Kidney (tissue), 14 donors: ENCODE results near the gene CAMK1G. TPM values are rescaled to one million over a fixed set of nuclear protein-coding genes. Genes with fewer than 3 reads are reported as not detected.

Experiments
- DNase-seq, 5 donors: peaks; one replicate each; pipeline ENCODE4 v3.0.0-alpha.2; 2013 to 2020
- FAIRE-seq: peaks from 2 replicates; lab custom pipeline; 2012; peaks lifted over from hg19 to GRCh38; lab: Jason Lieb, UNC
- H3K27ac ChIP-seq, 2 donors: one replicate each; pipeline ENCODE4 v1.7.0; 2013; ENCODE audit warnings: low read depth in 2 of 2, low read length in 2 of 2, inconsistent platforms in 1 of 2
- H3K27me3 ChIP-seq: one replicate; pipeline ENCODE4 v1.7.1; 2013; ENCODE audit warnings: low read length, inconsistent platforms; ENCODE audit not compliant: control insufficient read depth, insufficient read depth
- H3K36me3 ChIP-seq, 3 donors: one replicate each; pipeline versions ENCODE4 v1.7.0 to v1.7.1; 2013; ENCODE audit warnings: low read length in 3 of 3, control low read depth in 1 of 3, inconsistent platforms in 1 of 3; ENCODE audit not compliant: insufficient read depth in 3 of 3, control insufficient read depth in 2 of 3
- H3K4me1 ChIP-seq, 3 donors: one replicate each; pipeline versions ENCODE4 v1.7.0 to v1.7.1; 2013; ENCODE audit warnings: low read length in 3 of 3, inconsistent platforms in 1 of 3, low read depth in 1 of 3; ENCODE audit not compliant: control insufficient read depth in 2 of 3, insufficient read depth in 2 of 3
- H3K4me3 ChIP-seq, 3 donors: one replicate each; pipeline versions ENCODE4 v1.7.0 to v1.8.1; 2013; ENCODE audit warnings: low read length in 3 of 3, control low read depth in 1 of 3, inconsistent platforms in 1 of 3
- H3K9ac ChIP-seq, 3 donors: one replicate each; pipeline versions ENCODE4 v1.7.0 to v1.7.1; 2013; ENCODE audit warnings: low read length in 3 of 3, control low read depth in 1 of 3, inconsistent platforms in 1 of 3
- H3K9me3 ChIP-seq, 3 donors: one replicate each; pipeline versions ENCODE4 v1.7.0 to v1.7.1; 2013; ENCODE audit warnings: low read length in 3 of 3, control low read depth in 1 of 3, inconsistent platforms in 1 of 3; ENCODE audit not compliant: control insufficient read depth in 2 of 3, insufficient read depth in 1 of 3
- intact Hi-C: fragments of 100-400 bp; cut with DNase I; formaldehyde crosslinking; loops from one replicate; pipeline ENCODE4 v1.11.1; 2022
- polyA plus RNA-seq: library from polyadenylated mRNA; stranded (reverse); fragments of 350-450 nt; fragmentation: Illumina TruSeq; extraction: RNeasy Lipid Tissue Mini Kit (QIAGEN cat#74804); gene quantifications from one replicate; pipeline ENCODE4 v1.2.3, GENCODE V29; 2014; ENCODE audit warnings: low read depth, low replicate concordance; ENCODE audit not compliant: insufficient read depth
- total RNA-seq: library from RNA; stranded (reverse); fragmentation: NEBNext Ultra II Directional; extraction: Animal tissue kit (Norgen Biotek cat#: 25700); gene quantifications from one replicate; pipeline ENCODE4 v1.2.1, GENCODE V29; 2021
- TF ChIP-seq, protein P1 (sequence below): IDR thresholded peaks from 3 replicates; pipeline ENCODE4 v1.5.1; 2012; ENCODE audit warnings: mild to moderate bottlenecking, moderate library complexity, borderline replicate concordance; ENCODE audit not compliant: insufficient read depth; ENCODE audit errors: extremely low read depth
- donor health status: control.
- donor health status: control.
- donor health status: control.
- donor health status: control.
- donor health status: control.
- donor health status: DM: yes; HTN: yes; CAD: no.
- donor health status: Normal renal cell carcinoma (clear cell type).

The CAMK1G gene
- total and polyA plus RNA-seq, 2 donors from 2014 or later, result 1.4 to 5.5 TPM

DNA sequence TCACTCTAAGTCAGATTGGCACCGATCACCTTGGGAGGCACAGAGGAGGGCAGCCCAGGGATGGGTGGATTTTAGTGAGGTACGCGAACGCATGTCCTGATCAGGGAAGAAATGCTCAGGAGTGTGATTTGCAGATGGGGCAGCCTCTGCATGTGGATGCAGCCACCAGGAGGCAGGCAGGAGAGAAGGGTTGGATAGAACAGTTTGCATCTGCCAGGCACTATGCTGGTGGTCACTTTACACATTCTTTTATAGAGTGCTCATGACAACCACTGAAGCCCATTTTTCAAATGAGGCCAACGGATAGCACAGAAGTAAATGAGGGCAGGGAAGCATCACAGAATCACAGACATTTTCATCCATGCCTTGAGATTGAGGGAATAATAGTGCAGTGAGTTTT is 63.0 kb downstream of the CAMK1G start:
- H3K9me3 ChIP-seq, result no peaks in the 10 kb centered on the region
- H3K27me3 ChIP-seq, result no peaks in the 10 kb centered on the region
- intact Hi-C loops, result no loop called here
- TF ChIP-seq, protein P1, sequence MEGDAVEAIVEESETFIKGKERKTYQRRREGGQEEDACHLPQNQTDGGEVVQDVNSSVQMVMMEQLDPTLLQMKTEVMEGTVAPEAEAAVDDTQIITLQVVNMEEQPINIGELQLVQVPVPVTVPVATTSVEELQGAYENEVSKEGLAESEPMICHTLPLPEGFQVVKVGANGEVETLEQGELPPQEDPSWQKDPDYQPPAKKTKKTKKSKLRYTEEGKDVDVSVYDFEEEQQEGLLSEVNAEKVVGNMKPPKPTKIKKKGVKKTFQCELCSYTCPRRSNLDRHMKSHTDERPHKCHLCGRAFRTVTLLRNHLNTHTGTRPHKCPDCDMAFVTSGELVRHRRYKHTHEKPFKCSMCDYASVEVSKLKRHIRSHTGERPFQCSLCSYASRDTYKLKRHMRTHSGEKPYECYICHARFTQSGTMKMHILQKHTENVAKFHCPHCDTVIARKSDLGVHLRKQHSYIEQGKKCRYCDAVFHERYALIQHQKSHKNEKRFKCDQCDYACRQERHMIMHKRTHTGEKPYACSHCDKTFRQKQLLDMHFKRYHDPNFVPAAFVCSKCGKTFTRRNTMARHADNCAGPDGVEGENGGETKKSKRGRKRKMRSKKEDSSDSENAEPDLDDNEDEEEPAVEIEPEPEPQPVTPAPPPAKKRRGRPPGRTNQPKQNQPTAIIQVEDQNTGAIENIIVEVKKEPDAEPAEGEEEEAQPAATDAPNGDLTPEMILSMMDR, result peak; percentile 19
- H3K4me3 ChIP-seq, result no peak overlapping the region
- H3K4me1 ChIP-seq, result peaks cover 6 to 52% (median 49%) of the 10 kb centered on the region in 3 donors
- H3K27ac ChIP-seq, result peak overlapping the region; percentile 59 to 77
- DNase-seq (no peak), FAIRE-seq (no peak)
- H3K9ac ChIP-seq, result no peak overlapping the region
- H3K36me3 ChIP-seq, result no peaks in the 10 kb centered on the region

DNA sequence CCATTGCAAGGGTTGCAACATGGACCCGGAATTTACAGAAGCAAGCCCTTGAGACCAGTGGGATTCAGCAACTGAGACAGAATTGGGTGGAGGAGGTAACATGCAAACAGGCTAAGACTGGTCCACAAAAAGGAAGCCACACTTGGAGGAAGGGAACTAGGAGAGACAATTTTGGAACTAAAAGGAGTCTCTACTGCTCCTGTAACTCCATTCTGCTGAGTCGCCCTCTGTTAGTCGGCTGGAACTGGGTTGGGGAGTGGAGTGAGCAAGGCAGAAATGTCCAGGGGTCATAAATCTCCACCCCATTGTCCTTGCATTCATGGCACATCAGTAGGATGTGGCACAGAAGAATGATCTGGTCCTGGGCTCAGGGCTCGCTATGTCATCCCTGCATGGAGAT is 63.6 kb downstream of the CAMK1G start:
- TF ChIP-seq, protein P1, result no peak
- Histone ChIP-seq H3K27me3 (no peaks in the 10 kb centered on the region), H3K4me1 (peaks cover 5 to 52% (median 49%) of the 10 kb centered on the region in 3 donors), H3K9me3 (no peaks in the 10 kb centered on the region), H3K4me3 (no peak overlapping the region), H3K9ac (no peak overlapping the region), H3K36me3 (no peaks in the 10 kb centered on the region), H3K27ac (no peak overlapping the region)
- intact Hi-C loops, result no loop called here
- no peak for FAIRE-seq
- peak in 1 of 5 donors; percentile 38 for DNase-seq

DNA sequence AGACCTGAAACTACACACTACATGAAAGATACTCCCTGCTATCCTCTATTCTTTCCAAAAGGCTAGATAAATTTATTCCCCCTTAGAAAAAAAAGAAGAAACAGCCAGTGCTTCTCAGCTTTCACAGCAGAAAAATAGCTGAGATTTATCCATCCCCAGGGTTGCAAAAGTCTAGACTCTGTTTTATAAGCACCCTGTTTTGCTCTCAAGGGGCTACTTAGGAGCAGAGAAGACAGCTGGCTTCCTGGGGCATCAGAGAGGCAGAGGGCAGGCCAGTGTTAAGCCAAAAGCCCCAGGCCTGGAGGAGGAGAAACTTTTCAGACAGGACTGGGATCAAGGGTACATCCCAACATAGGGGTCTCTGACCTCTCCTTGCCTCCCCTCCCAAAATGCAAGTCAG is 64.8 kb downstream of the CAMK1G start:
- Histone ChIP-seq H3K4me1 (peaks cover 3 to 49% (median 48%) of the 10 kb centered on the region in 3 donors), H3K36me3 (no peaks in the 10 kb centered on the region), H3K9ac (no peak overlapping the region), H3K27ac (peak overlapping the region in 1 of 2 donors; percentile 32), H3K27me3 (no peaks in the 10 kb centered on the region), H3K4me3 (no peak overlapping the region), H3K9me3 (no peaks in the 10 kb centered on the region)
- intact Hi-C loops, result no loop called here
- FAIRE-seq (no peak), DNase-seq (no peak)
- TF ChIP-seq, protein P1, result no peak
